ENCODE measurements around the gene LHX4.

Gene LHX4

DNA sequence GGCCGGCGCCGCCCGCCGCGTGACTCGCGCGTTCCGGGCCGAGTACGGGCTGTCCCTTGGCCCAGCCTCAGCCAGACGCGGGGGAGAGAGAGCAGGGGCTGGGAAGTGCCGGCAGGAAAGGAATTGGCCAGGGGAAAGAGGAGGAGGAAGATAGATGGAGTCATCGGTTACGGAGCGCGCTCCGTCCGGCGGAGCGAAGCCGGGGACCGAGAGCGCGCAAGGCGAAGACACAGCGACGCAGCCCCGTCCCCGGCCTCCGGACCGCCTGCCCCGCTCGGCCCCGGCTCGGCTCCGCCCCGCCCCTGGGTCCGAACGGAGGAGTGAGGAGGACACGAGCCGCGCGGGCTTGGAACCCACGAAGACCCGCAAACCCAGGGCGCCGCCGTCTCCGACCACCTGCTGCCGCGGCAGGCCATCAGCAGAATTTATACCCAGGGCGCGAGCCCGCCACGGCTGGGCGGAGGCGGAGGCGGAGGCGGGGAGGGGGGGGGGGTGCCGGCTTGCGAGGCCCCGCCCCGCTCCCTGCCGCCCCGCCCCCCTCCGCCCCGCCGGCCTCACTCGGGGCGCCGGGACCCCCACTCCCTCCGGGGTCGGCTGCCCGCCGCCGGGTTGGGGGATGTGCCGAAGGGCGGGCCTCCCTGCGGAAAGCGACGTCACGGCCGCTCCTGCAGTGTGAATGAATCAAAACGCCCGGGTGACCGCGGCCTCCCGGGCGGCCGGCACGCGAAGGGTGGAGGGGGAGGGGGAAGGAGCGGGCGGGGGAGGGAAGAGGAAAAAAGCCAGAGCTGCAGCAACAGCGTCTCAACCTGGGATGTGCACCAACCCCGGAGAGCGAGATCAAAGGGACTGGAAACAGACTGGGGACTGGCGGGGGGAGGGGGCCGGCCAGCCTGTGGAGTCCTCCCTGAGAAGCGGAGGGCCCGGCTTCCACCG is at the start of gene LHX4:
Gene LHX4, plus strand, starts transcription at position 782 of the 933 bp plus-strand sequence. CDS start 266 bp downstream, outside the sequence.
- in situ Hi-C loops (cut with MboI; ENCODE audit: low sequenced_read_pairs), result no loop called here

DNA sequence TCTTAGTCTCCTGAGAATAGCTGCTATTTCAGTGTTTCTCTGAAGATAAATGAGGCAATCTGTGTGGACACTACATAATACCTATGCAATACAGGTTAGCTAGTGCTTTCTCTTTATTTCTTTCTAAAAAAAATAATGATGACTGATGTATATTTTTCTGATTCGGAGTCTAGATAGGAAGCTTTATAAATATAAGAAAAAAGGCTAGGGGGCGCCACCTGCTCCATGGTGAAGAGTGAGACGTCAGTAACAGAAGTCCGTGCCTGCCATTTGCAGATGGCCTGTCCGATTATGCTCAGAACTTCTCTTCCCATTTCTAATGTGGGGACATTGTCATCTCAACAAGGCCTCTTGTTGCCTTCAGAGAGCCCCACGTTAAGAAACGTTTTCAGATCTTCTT is 49.0 kb upstream of the LHX4 start:
- in situ Hi-C loops (cut with MboI; ENCODE audit: low sequenced_read_pairs), result loop anchor here (25.0 kb wide), 1 partner anchor 469 kb away; no protein-coding TSS in a partner anchor

DNA sequence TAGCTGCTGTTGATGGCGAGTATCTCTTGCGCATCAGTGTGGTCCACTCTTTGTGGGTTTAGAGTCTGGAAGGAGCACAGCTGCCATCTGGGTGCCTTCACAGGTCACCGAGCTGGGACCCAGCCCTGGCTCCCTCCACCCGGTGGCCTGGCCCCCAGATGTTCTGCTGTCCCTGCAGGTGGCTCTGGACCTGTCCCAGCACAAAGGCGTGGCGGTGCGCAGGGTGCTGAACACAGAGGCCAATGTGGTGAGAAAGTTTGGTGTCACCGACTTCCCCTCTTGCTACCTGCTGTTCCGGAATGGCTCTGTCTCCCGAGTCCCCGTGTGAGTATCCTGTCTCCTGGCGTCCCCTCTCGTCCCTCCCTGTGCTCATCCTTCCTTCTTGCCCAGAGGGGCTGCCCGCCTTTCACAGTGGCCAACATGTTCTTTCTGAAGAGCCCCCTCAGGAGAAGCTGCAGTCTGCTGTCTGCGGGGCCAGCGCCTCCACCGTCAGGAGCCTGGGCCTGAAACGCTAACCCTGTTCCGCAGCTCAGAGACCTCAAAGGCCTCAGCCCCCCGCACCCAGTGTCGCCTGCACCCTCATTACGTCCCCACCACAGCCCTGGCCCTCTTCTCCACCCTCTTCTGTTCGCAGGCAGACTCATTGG is 47.9 kb upstream of the LHX4 start:
- in situ Hi-C loops (cut with MboI; ENCODE audit: low sequenced_read_pairs), result loop anchor here (25.0 kb wide), 1 partner anchor 470 kb away; no protein-coding TSS in a partner anchor

DNA sequence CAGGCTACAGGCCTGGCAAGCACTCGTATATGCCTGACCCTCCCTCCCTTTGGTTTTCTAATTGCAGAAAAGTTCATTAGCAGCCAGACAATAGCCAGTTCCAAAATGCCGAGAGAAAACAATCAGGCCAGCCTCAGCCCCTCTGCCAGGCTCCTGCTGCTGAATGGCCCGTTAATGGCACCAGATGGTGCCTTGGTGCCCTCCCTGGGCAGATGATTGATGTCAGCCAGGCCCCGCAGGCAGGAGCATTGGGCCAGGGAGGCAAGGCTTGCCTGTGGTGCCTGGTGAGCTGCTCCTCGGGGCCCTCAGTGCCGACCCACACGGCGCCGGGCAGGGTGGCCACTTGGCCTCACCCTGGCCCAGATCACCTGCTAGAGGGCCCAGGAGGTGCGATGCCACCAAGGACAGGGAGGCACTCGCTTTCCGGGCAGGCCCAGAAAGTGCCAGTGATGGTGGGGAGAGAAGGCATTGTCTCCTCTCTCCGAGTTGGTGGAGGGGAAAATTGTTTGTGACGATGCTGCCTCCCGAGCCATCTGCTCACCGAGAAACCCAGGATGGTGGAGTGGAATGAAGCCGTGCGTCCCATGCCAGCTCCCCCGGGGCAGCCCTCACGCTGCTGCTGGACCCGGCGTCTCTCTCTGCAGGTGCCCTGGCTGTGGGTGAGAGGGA is 47.3 kb upstream of the LHX4 start:
- in situ Hi-C loops (cut with MboI; ENCODE audit: low sequenced_read_pairs), result loop anchor here (25.0 kb wide), 1 partner anchor 470 kb away; no protein-coding TSS in a partner anchor

DNA sequence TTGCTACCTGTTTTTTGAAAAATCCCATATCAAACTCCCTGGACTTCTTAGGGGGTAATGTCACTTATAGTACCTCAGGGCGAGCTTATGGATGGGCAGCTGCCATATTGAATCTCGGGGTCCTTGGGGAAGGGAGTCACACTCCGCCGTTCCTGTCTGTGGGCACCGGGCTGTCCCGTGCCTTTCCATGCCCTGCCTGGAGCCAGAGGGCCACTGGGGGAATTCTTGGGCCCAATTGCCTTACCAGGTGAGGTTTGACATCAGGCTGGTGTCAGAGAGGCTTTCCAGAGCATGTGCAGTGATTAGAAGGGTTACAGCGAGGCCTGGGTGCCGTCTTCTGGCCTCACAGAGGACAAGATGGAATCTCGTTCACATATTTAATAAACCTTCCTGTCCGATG is 46.6 kb upstream of the LHX4 start:
- in situ Hi-C loops (cut with MboI; ENCODE audit: low sequenced_read_pairs), result loop anchor here (25.0 kb wide), 1 partner anchor 471 kb away; no protein-coding TSS in a partner anchor

DNA sequence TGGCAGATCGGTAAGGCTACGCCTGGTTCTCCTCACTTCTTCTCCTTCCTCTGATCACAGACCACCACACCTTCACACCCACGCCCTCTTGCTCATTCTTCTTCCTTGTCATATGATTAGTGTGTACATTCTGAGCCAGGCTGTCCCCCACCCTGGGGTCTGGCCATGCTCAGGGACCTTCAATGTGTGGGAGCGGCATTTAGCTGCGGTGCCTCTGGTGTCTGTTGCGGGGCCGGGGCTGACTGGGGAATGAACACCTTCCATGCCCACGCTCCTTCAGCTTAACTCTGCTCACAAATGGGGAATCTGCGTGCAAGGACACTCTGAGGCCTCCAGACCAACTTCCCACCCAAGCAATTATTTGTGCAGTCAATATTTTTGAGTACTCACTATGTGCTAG is 46.0 kb upstream of the LHX4 start:
- in situ Hi-C loops (cut with MboI; ENCODE audit: low sequenced_read_pairs), result loop anchor here (25.0 kb wide), 1 partner anchor 472 kb away; no protein-coding TSS in a partner anchor

DNA sequence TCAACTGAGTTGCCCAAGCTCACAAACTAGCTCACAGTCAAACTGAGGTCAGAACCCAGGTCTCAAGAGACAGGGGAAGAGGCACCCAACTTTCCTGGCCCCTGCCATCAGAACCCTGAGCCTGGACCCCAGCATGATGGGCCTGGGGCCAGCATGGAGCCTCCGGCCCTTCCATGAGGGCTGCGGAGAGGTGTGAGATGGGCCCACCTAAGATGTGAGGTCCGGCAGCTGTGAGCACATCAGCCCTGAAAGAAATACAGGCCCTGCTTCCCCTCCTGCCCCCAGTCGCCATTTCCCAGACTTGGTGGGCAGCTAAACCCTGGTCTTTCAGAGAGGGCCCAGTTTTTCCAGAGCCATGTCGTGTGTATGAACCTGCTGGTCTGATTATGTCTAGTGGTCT is 44.8 kb upstream of the LHX4 start:
- in situ Hi-C loops (cut with MboI; ENCODE audit: low sequenced_read_pairs), result loop anchor here (25.0 kb wide), 1 partner anchor 473 kb away; no protein-coding TSS in a partner anchor

DNA sequence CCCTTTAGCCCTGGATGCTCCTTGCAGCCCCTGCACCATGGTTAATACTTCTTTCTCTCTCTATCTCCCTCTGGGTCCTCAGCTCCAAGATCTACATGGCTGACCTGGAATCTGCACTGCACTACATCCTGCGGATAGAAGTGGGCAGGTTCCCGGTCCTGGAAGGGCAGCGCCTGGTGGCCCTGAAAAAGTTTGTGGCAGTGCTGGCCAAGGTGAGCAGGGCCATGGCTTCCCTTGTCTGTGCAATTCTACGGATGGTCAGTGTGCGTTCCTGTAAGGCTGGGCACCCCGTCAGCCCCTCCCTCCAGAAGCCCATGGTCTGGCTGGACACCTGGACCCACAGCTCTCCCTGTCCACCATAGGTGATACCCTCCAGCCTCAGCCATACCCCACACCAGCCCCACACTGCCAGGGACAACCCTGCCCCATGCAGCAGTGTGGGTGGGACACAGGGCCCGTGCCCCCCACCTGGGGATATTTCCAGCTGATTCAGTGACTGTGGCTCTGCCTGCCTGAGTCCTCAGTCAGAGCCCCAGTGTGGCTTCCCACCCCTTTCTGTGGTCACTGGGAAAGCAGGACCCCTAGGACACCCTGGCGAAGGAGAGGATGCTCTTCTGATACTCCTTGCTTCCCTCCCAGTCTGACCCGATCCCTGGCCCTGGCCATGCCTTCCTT is 44.0 kb upstream of the LHX4 start:
- in situ Hi-C loops (cut with MboI; ENCODE audit: low sequenced_read_pairs), result loop anchor here (25.0 kb wide), 1 partner anchor 474 kb away; no protein-coding TSS in a partner anchor

DNA sequence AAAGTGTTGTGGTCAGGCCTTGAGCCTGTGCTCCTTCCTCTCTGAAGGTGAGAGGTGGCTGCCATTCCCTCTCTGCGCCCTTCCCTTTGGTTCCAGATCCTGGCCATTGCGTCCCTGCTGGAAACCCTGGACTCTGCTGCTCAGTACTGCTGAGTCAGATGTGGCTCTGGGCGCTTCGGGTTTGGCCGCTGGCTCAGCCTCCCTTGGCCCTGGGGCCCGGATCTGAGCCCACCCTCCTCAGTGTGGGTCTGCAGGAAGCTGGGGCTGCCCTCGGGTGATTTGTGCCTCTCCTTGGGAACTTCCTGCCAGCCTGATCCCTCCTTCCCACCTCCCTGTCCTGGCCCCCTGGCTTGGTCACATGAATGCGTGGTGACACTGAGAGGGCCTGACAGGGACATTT is 43.2 kb upstream of the LHX4 start:
- in situ Hi-C loops (cut with MboI; ENCODE audit: low sequenced_read_pairs), result loop anchor here (25.0 kb wide), 1 partner anchor 475 kb away; no protein-coding TSS in a partner anchor

DNA sequence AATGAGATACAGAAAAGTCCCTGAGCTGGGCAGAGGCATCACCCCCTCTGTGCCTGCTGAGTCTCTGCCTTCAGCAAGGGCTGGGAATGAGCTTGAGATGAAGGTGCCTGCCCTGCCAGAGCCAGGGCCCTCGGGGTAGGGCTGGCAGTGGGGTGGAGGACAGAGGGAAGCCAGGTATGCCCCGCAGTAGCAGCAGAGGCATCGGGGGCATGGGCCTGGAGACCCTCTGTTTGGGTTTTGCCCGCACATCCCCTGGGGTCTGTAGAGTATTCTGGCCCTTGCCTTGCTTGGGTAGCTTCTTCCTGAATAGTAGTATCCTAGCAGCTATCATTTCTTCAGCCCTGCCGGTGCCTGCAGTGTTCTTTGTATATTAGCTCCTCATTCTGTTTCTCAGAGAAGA is 42.4 kb upstream of the LHX4 start:
- in situ Hi-C loops (cut with MboI; ENCODE audit: low sequenced_read_pairs), result loop anchor here (25.0 kb wide), 1 partner anchor 475 kb away; no protein-coding TSS in a partner anchor

DNA sequence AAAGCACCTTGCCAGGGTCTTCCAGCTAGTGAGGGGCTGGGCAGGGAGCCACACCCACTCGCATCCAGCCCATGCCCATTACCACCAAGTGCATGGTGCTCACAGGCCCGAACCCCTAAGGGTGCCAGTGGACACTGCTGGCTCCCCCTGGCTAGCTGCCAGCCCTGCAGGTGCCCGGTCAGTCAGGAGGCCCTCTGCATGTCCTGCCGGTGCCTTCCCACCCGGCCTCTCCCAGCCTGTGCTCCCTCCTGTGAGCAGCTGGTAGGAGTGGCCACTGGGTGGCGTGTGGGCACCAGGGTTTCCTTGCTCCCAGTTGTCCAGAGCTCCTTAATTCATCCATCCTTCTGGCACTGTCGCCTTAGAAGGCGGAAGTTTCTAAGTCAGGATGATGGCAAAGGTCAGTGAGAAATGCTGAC is 42.0 kb upstream of the LHX4 start:
- in situ Hi-C loops (cut with MboI; ENCODE audit: low sequenced_read_pairs), result loop anchor here (25.0 kb wide), 1 partner anchor 476 kb away; no protein-coding TSS in a partner anchor

DNA sequence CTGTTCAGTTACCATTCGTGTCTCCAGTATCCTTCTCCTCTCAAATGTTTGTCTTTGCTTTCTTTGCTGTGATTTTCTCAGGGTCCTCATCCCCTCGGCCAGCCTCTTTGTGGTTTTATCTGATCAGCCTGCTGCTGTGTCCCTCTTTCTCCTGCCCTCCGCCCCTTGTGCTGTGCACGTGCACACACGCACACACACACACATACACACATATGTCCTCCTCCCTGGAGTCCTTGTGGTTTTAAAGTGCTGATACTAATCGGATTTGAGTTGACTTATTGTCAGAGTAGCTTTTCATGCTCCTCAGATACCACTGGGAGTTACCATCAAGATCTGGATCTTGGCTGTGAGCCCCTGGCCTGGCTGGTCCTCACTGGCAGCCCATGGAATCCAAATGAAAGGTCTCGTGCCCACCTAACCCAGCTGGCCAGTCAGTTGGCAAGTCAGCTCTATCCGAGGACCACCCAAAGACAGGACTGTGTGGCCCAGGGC is 41.3 kb upstream of the LHX4 start:
- in situ Hi-C loops (cut with MboI; ENCODE audit: low sequenced_read_pairs), result loop anchor here (25.0 kb wide), 1 partner anchor 476 kb away; no protein-coding TSS in a partner anchor

DNA sequence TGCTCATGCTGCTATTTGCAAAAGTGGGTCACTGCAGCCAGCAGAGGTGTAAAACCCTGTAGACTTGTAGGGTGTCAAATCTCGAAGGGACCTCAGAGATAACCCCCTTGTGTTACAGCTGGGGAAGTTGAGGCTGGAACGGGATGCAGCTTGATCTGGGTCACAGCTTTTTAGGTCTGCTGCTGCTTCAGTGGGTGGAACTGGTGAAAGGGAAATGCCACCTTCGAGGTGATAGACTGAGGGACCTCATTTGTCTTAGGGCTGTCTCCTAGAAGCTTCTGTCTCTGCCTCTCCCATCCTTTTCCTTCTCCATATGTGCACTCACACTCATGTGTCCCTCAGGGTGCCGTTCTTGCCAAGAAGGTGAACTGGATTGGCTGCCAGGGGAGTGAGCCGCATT is 40.0 kb upstream of the LHX4 start:
- in situ Hi-C loops (cut with MboI; ENCODE audit: low sequenced_read_pairs), result loop anchor here (25.0 kb wide), 1 partner anchor 478 kb away; no protein-coding TSS in a partner anchor

DNA sequence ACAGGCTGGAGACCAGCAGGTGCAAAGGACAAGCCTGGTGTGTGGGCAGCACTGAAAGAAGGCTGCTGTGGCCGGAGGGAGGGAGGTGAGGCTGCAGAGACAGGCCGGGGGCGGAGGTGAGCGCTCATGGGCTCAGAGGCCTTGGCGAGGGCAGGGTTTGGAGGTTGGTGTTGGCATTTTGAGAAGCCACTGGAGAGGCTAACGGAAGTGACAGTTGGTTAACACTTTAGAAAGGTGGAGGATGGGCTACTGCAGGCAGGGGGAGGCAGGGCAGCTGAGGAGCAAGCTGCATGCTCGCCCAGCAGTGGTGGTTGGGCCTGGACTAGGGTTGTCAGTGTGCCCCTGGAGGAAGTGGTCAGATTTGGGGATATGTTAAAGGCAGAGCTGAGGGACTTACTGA is 37.9 kb upstream of the LHX4 start:
- in situ Hi-C loops (cut with MboI; ENCODE audit: low sequenced_read_pairs), result loop anchor here (25.0 kb wide), 1 partner anchor 480 kb away; no protein-coding TSS in a partner anchor

DNA sequence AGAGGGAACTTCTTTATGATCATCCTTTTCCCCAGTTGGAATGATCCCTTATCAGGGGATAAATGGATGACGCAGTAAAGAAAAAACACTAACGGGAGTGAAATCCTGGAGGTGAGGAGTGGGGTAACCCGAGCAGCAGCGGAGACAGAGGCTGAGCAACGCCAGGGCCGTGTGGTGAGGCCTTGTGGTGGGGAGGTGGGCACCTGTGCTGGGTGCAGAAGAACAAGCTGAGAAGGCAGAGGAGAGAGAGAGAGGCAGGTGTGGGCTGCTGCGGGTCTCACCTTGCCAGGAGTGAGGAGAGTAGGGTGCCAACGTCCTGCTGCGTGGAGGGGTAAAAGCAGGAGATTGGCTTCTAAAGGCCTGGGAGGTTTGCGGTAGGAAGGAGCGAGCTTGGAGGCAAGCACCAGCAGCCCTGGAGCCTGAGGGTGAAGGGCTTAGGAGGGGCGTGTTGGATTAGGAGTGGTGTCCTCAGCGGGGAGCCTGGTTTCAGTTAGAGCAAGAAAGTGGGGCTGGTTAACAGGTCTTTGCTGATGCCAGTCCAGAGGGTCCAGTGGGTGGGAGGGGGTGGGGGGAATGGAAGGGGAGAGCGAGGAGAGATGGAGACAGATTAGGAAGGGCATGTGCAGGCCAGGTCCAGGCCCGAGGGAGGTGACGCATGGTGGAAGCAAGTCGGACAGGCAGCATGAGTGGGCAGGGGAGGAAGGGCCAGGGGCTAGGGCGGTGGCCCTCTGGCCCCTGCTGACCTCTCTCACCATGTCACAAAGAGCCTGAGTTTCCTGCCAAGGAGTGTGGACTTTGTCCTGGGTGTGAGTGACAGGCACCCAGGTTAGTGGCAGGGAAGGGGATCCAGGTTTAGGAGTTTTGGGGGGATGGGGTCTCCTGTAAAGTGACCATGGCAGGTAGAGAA is 36.7 kb upstream of the LHX4 start:
- in situ Hi-C loops (cut with MboI; ENCODE audit: low sequenced_read_pairs), result loop anchor here (25.0 kb wide), 1 partner anchor 481 kb away; no protein-coding TSS in a partner anchor

DNA sequence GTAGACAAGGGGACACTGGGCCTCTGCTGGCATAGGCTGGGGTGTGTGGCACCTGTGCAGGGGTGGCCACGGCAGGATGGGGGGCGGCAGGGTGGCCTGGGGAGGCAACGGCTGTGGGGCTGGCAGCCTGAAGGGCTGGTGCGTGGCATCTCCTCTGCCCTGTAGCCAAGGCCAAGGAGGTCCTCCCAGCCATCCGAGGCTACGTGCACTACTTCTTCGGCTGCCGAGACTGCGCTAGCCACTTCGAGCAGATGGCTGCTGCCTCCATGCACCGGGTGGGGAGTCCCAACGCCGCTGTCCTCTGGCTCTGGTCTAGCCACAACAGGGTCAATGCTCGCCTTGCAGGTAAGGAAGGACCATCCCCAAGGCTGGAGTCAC is 36.0 kb upstream of the LHX4 start:
- in situ Hi-C loops (cut with MboI; ENCODE audit: low sequenced_read_pairs), result loop anchor here (25.0 kb wide), 1 partner anchor 482 kb away; no protein-coding TSS in a partner anchor

DNA sequence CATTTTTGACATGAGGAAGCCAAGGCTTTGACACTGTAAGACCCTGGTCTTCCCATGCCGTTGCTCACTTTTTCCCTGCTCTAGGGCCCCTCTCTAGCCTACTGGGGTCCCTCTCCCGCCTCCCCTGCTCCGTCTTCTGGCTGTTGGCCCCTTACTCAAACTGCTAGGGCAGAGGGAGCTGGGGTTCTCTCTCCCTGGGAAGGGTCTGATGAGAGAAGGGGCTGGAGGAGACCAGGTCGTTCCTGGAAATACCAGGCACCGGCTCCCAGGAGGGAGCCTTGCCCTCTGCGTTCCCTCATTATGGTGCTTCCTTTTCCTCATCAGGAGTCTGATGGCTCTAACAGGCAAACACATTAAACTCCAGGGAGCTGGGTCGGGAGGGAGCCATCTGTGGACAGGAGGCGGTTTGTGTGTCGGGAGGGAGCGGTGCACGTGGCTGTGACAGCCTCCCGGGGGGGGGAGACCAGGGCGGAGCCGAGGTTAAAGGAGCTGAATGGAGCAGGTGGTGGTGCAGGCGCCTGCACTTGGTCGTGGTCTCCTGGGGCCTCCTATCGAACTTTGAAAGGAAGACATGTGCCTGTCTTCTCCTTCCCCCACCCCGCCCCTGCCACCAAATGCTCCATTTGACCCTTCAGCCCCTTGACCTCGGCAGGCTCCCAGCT is 35.4 kb upstream of the LHX4 start:
- in situ Hi-C loops (cut with MboI; ENCODE audit: low sequenced_read_pairs), result loop anchor here (25.0 kb wide), 1 partner anchor 482 kb away; no protein-coding TSS in a partner anchor

DNA sequence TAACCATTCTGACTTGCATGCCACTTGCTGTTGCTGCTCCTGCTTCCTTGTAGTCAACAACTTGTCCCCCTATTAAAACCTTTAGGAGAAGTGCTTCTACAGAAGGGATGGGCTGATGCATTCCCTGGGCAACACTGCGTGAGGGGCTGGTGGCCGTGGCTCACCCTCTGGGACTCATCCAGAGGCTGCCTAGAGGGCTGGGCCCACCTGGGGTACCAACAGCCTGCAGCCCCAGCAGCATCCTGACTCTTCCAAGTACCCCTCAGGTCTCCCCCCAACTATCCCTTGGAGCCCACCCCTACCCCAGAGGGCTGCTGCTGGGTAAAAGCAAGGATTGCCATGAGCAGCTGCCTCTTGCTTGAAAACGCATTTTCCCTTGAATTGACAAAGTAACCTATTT is 34.7 kb upstream of the LHX4 start:
- in situ Hi-C loops (cut with MboI; ENCODE audit: low sequenced_read_pairs), result loop anchor here (25.0 kb wide), 1 partner anchor 483 kb away; no protein-coding TSS in a partner anchor

All from HL-60/S4 (cell line).